IMR-90 (cell line): ENCODE measurements around the gene MSH2. TPM values are rescaled to one million over a fixed set of nuclear protein-coding genes. Genes with fewer than 3 reads are reported as not detected.

Experiments
- ATAC-seq: fragments of 200-7000 bp; cut with Tn5 transposase; 2 replicates; pipeline ENCODE4 v1.9.1; 2020; ENCODE audit warnings: low read depth, mild to moderate bottlenecking, moderate library complexity
- BruUV-seq: library from RNA; stranded (reverse); fragments of 400-500 nt; replicated peaks from 2 replicates; lab custom pipeline; 2021; lab: Mats Ljungman, UMichigan
- CTCF ChIA-PET: fragments of 300-600 bp; formaldehyde crosslinking; extraction: SDS; loops from one replicate; lab custom pipeline; 2021; ENCODE audit warnings: antibody characterized with exemption; lab: Yijun Ruan, JAX
- POLR2A ChIA-PET: fragments of 300-600 bp; sonication (Branson Sonifier 250); formaldehyde crosslinking; loops from one replicate; lab custom pipeline; 2022; ENCODE audit warnings: antibody characterized with exemption; ENCODE audit not compliant: unreplicated experiment; lab: Charles Lee
- DNase-seq: peaks from one replicate; pipeline ENCODE4 v3.0.0; 2013
- H2AFZ ChIP-seq: replicated peaks from 2 replicates; pipeline ENCODE3; 2013; ENCODE audit warnings: low read length, mild to moderate bottlenecking; ENCODE audit not compliant: poor library complexity
- H2AK5ac ChIP-seq: 2 replicates; pipeline ENCODE4 v1.6.1; 2013; ENCODE audit warnings: low read depth, low read length, inconsistent platforms
- H2AK9ac ChIP-seq: replicated peaks from 2 replicates; pipeline ENCODE3; 2013; ENCODE audit warnings: mild to moderate bottlenecking, low read depth, low read length, moderate library complexity; ENCODE audit not compliant: poor library complexity
- H2BK120ac ChIP-seq: 2 replicates; pipeline ENCODE4 v1.6.1; 2013; ENCODE audit warnings: low read depth, low read length, inconsistent platforms
- H2BK15ac ChIP-seq: 3 replicates; pipeline ENCODE4 v1.6.1; 2013; ENCODE audit warnings: low read depth, low read length, inconsistent platforms
- H2BK20ac ChIP-seq: 2 replicates; pipeline ENCODE4 v1.6.1; 2013; ENCODE audit warnings: low read depth, mild to moderate bottlenecking, inconsistent platforms, low read length, moderate library complexity
- H2BK5ac ChIP-seq: 2 replicates; pipeline ENCODE4 v1.6.1; 2013; ENCODE audit warnings: mild to moderate bottlenecking, low read depth, low read length, inconsistent platforms; ENCODE audit not compliant: poor library complexity, severe bottlenecking
- H3K14ac ChIP-seq: replicated peaks from 2 replicates; pipeline ENCODE4 v1.6.1; 2013; ENCODE audit warnings: low read depth, low read length, inconsistent platforms
- H3K18ac ChIP-seq: 2 replicates; pipeline ENCODE4 v1.6.1; 2013; ENCODE audit warnings: low read depth, low read length, control low read depth
- H3K23ac ChIP-seq: 2 replicates; pipeline ENCODE4 v1.6.1; 2013; ENCODE audit warnings: low read depth, low read length, inconsistent platforms
- H3K27ac ChIP-seq: 2 replicates; pipeline ENCODE4 v1.5.1; 2013; ENCODE audit warnings: mild to moderate bottlenecking, control low read depth, low read length; ENCODE audit not compliant: insufficient read depth
- H3K27me3 ChIP-seq: 2 replicates; pipeline ENCODE4 v1.6.1; 2013; ENCODE audit warnings: low read length; ENCODE audit not compliant: control insufficient read depth, insufficient read depth
- H3K36me3 ChIP-seq: 2 replicates; pipeline ENCODE4 v1.6.1; 2013; ENCODE audit warnings: low read length, mixed read lengths; ENCODE audit not compliant: control insufficient read depth, insufficient read depth
- H3K4ac ChIP-seq: 2 replicates; pipeline ENCODE4 v1.6.1; 2013; ENCODE audit warnings: low read depth, low read length, inconsistent platforms
- H3K4me1 ChIP-seq: 2 replicates; pipeline ENCODE4 v1.6.1; 2013; ENCODE audit warnings: low read length, mixed read lengths; ENCODE audit not compliant: control insufficient read depth, insufficient read depth
- H3K4me2 ChIP-seq: 2 replicates; pipeline ENCODE4 v1.6.1; 2013; ENCODE audit warnings: low read depth, mild to moderate bottlenecking, control low read depth, low read length, moderate library complexity
- H3K4me3 ChIP-seq: 2 replicates; pipeline ENCODE4 v1.5.1; 2013; ENCODE audit warnings: low read depth, mild to moderate bottlenecking, control low read depth, low read length, moderate library complexity; ENCODE audit not compliant: insufficient read depth
- H3K56ac ChIP-seq: 2 replicates; pipeline ENCODE4 v1.6.1; 2013; ENCODE audit warnings: low read length, inconsistent platforms; ENCODE audit not compliant: insufficient read depth; ENCODE audit errors: extremely low read depth
- H3K79me1 ChIP-seq, 2 experiments: 2 replicates each; pipeline ENCODE4 v1.6.1; 2013; ENCODE audit warnings: low read length in 2 of 2, inconsistent platforms in 1 of 2, low read depth in 1 of 2
- H3K9ac ChIP-seq: 2 replicates; pipeline ENCODE4 v1.6.1; 2013; ENCODE audit warnings: low read depth, low read length, control low read depth
- H3K9me1 ChIP-seq: 2 replicates; pipeline ENCODE4 v1.6.1; 2013; ENCODE audit warnings: low read length, inconsistent platforms; ENCODE audit not compliant: insufficient read depth
- H3K9me3 ChIP-seq: 2 replicates; pipeline ENCODE4 v1.6.1; 2013; ENCODE audit warnings: low read length; ENCODE audit not compliant: control insufficient read depth, insufficient read depth
- H4K20me1 ChIP-seq: 2 replicates; pipeline ENCODE4 v1.6.1; 2013; ENCODE audit warnings: low read length, inconsistent platforms; ENCODE audit not compliant: insufficient read depth
- H4K5ac ChIP-seq: 2 replicates; pipeline ENCODE4 v1.6.1; 2013; ENCODE audit warnings: mild to moderate bottlenecking, low read depth, low read length, control low read depth
- H4K8ac ChIP-seq, 2 experiments: 2 replicates each; pipeline ENCODE4 v1.6.1; 2013; ENCODE audit warnings: low read depth in 2 of 2, low read length in 2 of 2, control low read depth in 1 of 2, inconsistent platforms in 1 of 2
- H4K91ac ChIP-seq: 2 replicates; pipeline ENCODE4 v1.6.1; 2013; ENCODE audit warnings: low read depth, low read length, inconsistent platforms; ENCODE audit not compliant: insufficient read depth
- CEBPB ChIP-seq: IDR thresholded peaks from 2 replicates; pipeline ENCODE4 v1.6.1; 2012; ENCODE audit warnings: low read depth, low read length, improper control_type of control experiment
- CHD1 ChIP-seq: IDR thresholded peaks from 2 replicates; pipeline ENCODE4 v1.6.1; 2012; ENCODE audit warnings: low read depth, low read length, improper control_type of control experiment
- MXI1 ChIP-seq: IDR thresholded peaks from 2 replicates; pipeline ENCODE4 v1.6.1; 2012; ENCODE audit warnings: low read depth, mild to moderate bottlenecking, low read length, moderate library complexity, borderline replicate concordance
- POLR2A ChIP-seq: IDR thresholded peaks from 2 replicates; pipeline ENCODE4 v1.6.1; 2012; ENCODE audit warnings: mild to moderate bottlenecking, low read depth, low read length
- SMC3 ChIP-seq: fragments of 150-350 bp; IDR thresholded peaks from 2 replicates; pipeline ENCODE4 v1.6.1; 2016; ENCODE audit warnings: low read depth, mild to moderate bottlenecking, antibody characterized with exemption, low read length, moderate library complexity
- WGBS, 2 experiments: methylation state at CpG; one replicate each; pipeline versions ENCODE4 v1.1.5 to v1.1.7; 2013; ENCODE audit warnings: missing lambda C conversion rate in 2 of 2; ENCODE audit not compliant: insufficient read length in 1 of 2; ENCODE audit errors: extremely low coverage in 2 of 2; 5-methylcytosine and 5-hydroxymethylcytosine counted together
- dilution Hi-C: fragments of 300-500 bp; cut with HindIII; formaldehyde crosslinking; loops from one replicate; pipeline ENCODE4 v1.14.3; 2018; ENCODE audit warnings: low sequenced_read_pairs; ENCODE audit not compliant: unreplicated experiment
- in situ Hi-C: fragments of 300-500 bp; cut with MboI; formaldehyde crosslinking; loops from 3 replicates; pipeline ENCODE4 v1.14.3; 2019; ENCODE audit warnings: low sequenced_read_pairs, inconsistent platforms, mixed read lengths
- intact Hi-C: fragments of 100-400 bp; cut with micrococcal nuclease; formaldehyde crosslinking; loops from 2 replicates; pipeline ENCODE4 v1.10.0; 2022
- polyA plus RNA-seq, 3 experiments: library from polyadenylated mRNA; depleted of rRNA; stranded (reverse); fragments of >200 nt; gene quantifications; 2 replicates each; pipeline ENCODE4 v1.2.3, GENCODE V29; 2012; ENCODE audit warnings: low replicate concordance in 1 of 3
- total RNA-seq: library from RNA; depleted of rRNA; stranded (reverse); fragments of >200 nt; gene quantifications from 2 replicates; pipeline ENCODE4 v1.2.3, GENCODE V29; 2012
- TF ChIP-seq, protein P1 (sequence below): fragments of 150-350 bp; IDR thresholded peaks from 2 replicates; pipeline ENCODE4 v1.6.1; 2016; ENCODE audit warnings: low read depth, mild to moderate bottlenecking, low read length, moderate library complexity, borderline replicate concordance
- TF ChIP-seq, protein P2 (sequence below): conservative IDR thresholded peaks from 2 replicates; pipeline ENCODE4 v1.5.1; 2012; ENCODE audit warnings: mild to moderate bottlenecking, low read depth, low read length, improper control_type of control experiment

The MSH2 gene
- total and polyA plus RNA-seq, 2 of the 4 experiments (the other 2 are of a cell fraction): 13.8 to 22.6 TPM

DNA sequence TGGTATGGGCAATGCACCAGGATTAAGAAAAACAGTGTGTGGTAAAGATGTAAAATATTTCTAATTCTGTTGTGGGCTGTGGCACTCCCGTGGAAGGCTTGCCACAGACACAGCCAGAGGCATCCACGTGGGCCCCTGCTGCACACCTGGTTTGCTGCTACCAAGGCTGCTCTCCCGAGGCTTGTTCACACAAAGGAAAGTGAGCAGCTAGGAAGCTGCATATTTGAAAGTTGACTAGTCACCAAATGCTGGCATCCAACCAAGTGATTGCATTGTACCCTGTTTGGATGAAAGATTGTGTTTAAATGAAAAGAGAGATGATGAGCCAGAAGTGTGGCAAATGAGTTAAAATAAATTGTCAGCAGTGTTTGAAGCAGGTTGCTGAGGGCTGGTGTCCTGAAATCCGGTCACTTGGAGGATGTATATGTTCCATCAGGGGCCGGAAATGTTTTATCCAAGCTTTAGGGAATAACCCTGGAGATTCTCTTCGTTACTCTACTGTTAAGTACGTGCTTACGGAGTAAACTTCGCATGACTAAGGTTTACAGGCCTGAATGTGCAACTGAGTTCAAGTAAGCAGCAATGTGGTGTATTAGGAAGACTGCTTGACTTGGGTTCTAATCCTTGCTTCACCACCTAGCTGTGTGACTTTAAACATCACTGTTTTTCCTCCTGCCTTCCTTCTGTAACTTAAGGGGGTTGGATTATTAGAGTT lies 86.1 kb downstream of the MSH2 start (continued):
- TF ChIP-seq, protein P1, sequence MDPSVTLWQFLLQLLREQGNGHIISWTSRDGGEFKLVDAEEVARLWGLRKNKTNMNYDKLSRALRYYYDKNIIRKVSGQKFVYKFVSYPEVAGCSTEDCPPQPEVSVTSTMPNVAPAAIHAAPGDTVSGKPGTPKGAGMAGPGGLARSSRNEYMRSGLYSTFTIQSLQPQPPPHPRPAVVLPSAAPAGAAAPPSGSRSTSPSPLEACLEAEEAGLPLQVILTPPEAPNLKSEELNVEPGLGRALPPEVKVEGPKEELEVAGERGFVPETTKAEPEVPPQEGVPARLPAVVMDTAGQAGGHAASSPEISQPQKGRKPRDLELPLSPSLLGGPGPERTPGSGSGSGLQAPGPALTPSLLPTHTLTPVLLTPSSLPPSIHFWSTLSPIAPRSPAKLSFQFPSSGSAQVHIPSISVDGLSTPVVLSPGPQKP: no peak

DNA sequence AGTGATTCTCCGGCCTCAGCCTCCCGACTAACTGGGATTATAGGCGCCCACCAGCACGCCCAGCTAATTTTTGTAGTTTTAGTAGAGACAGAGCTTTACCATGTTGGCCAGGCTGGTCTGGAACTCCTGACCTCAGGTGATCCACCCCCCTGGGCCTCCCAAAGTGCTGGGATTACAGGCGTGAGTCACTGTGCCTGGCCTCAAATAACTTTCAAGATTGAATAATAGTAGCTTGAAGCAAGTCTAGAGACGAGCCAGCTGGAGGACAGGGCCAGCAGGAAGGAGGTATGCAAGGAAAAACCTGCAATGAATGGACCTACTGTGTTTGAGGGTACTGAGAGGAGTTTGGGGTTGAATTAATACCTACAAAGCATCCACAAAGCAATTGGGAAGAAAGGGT lies 87.5 kb downstream of the MSH2 start:
- Histone ChIP-seq H3K14ac (no peak overlapping the region), H4K91ac (no peak overlapping the region), H3K56ac (no peak overlapping the region), H2BK5ac (no peak overlapping the region), H3K36me3 (no peaks in the 10 kb centered on the region), H4K8ac (no peak overlapping the region), H4K5ac (no peak overlapping the region), H3K79me1 (no peaks in the 10 kb centered on the region), H3K4ac (no peak overlapping the region; the same call in 1 of the 2 replicates), H3K23ac (no peak overlapping the region), H4K20me1 (no peaks in the 10 kb centered on the region), H2AFZ (no peak overlapping the region), H2BK20ac (no peak overlapping the region), H3K4me2 (no peak overlapping the region), H2AK9ac (no peak overlapping the region), H3K9me3 (no peaks in the 10 kb centered on the region), H3K27me3 (no peaks in the 10 kb centered on the region), H3K18ac (no peak overlapping the region), H3K27ac (no peak overlapping the region), H2AK5ac (no peak overlapping the region), H2BK15ac (no peak overlapping the region), H2BK120ac (no peak overlapping the region), H3K9me1 (peaks cover 4% of the 10 kb centered on the region), H3K4me1 (peaks cover 14% of the 10 kb centered on the region), H3K4me3 (no peak overlapping the region), H3K9ac (no peak overlapping the region)
- in situ Hi-C loops (no loop called here), intact Hi-C loops (no loop called here), dilution Hi-C loops (no loop called here)
- ChIA-PET POLR2A (no interaction called here), CTCF (interaction anchor here (2.0 kb wide), 1 partner anchor 22 kb away, joined by 4 read pairs; no protein-coding TSS in a partner anchor)
- ATAC-seq (no peak), DNase-seq (peak; percentile 31)
- no peak for TF ChIP-seq CHD1
- TF ChIP-seq CEBPB: no peak
- TF ChIP-seq, protein P2, sequence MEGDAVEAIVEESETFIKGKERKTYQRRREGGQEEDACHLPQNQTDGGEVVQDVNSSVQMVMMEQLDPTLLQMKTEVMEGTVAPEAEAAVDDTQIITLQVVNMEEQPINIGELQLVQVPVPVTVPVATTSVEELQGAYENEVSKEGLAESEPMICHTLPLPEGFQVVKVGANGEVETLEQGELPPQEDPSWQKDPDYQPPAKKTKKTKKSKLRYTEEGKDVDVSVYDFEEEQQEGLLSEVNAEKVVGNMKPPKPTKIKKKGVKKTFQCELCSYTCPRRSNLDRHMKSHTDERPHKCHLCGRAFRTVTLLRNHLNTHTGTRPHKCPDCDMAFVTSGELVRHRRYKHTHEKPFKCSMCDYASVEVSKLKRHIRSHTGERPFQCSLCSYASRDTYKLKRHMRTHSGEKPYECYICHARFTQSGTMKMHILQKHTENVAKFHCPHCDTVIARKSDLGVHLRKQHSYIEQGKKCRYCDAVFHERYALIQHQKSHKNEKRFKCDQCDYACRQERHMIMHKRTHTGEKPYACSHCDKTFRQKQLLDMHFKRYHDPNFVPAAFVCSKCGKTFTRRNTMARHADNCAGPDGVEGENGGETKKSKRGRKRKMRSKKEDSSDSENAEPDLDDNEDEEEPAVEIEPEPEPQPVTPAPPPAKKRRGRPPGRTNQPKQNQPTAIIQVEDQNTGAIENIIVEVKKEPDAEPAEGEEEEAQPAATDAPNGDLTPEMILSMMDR: no peak
- TF ChIP-seq MXI1: no peak
- no peak for TF ChIP-seq SMC3
- TF ChIP-seq POLR2A: no peak
- WGBS, 2 experiments: no CpG with 5 or more reads among the region's 6 CpGs
- no TSS peak for BruUV-seq
